HepG2 (cell line): ENCODE measurements around the gene COPS7A. TPM values are rescaled to one million over a fixed set of nuclear protein-coding genes. Genes with fewer than 3 reads are reported as not detected.

Experiments
- CREB1 ChIP-seq, 2 experiments: fragments of 450-650 bp in 1 of 2; IDR thresholded peaks; 2 replicates each; pipeline ENCODE4 v1.6.1; 2016 to 2017; ENCODE audit warnings: control low read depth in 1 of 2, mild to moderate bottlenecking in 1 of 2, missing compliant biosample characterization in 1 of 2, missing genetic modification characterization in 1 of 2
- FOXC1 ChIP-seq: sonication (generic); formaldehyde crosslinking; IDR thresholded peaks from 2 replicates; pipeline ENCODE4 v1.8.0; 2022; ENCODE audit warnings: mild to moderate bottlenecking, missing genetic modification reagents, borderline replicate concordance
- FOXK2 ChIP-seq: fragments of 450-650 bp; IDR thresholded peaks from 2 replicates; pipeline ENCODE4 v1.6.1; 2016
- FOXP1 ChIP-seq, 2 experiments: fragments of 450-650 bp in 1 of 2; IDR thresholded peaks; 2 replicates each; pipeline ENCODE4 v1.6.1; 2017 to 2018; ENCODE audit warnings: antibody characterized with exemption in 1 of 2
- GTF3A ChIP-seq: sonication (generic); formaldehyde crosslinking; conservative IDR thresholded peaks from 2 replicates; pipeline ENCODE4 v1.4.0; 2020; ENCODE audit warnings: mild to moderate bottlenecking, missing genetic modification reagents
- KAT7 ChIP-seq: IDR thresholded peaks from 2 replicates; pipeline ENCODE4 v1.6.1; 2018; ENCODE audit warnings: borderline replicate concordance, missing compliant biosample characterization
- PHB2 ChIP-seq: fragments of 450-650 bp; IDR thresholded peaks from 2 replicates; pipeline ENCODE4 v1.6.1; 2018; ENCODE audit not compliant: partially characterized antibody
- POLR2A ChIP-seq, 2 experiments: IDR thresholded peaks; 2 replicates each; pipeline ENCODE4 v1.6.1; 2011; ENCODE audit warnings: low read depth in 2 of 2, low read length in 2 of 2, mild to moderate bottlenecking in 1 of 2, moderate library complexity in 1 of 2; ENCODE audit not compliant: insufficient read depth in 1 of 2
- SNAPC2 ChIP-seq: sonication (generic); formaldehyde crosslinking; IDR thresholded peaks from 2 replicates; pipeline ENCODE4 v1.8.1; 2022; ENCODE audit warnings: mild to moderate bottlenecking, missing genetic modification reagents
- TP53 ChIP-seq: sonication (generic); formaldehyde crosslinking; conservative IDR thresholded peaks from 2 replicates; pipeline ENCODE4 v1.4.0; 2020; ENCODE audit warnings: missing genetic modification reagents
- XRCC5 ChIP-seq: fragments of 200-400 bp; formaldehyde crosslinking; optimal IDR thresholded peaks from 2 replicates; pipeline ENCODE3; 2017; ENCODE audit warnings: mild to moderate bottlenecking, low read length
- ZFX ChIP-seq: sonication (generic); formaldehyde crosslinking; IDR thresholded peaks from 2 replicates; pipeline ENCODE4 v1.4.0; 2020; ENCODE audit warnings: mild to moderate bottlenecking, low read depth, missing genetic modification reagents, moderate library complexity
- ZNF17 ChIP-seq: sonication (generic); formaldehyde crosslinking; IDR thresholded peaks from 2 replicates; pipeline ENCODE4 v1.5.0; 2020; ENCODE audit warnings: mild to moderate bottlenecking, missing genetic modification reagents
- ZNF567 ChIP-seq: sonication (generic); formaldehyde crosslinking; IDR thresholded peaks from 2 replicates; pipeline ENCODE4 v1.8.1; 2023; ENCODE audit warnings: mild to moderate bottlenecking, missing genetic modification reagents, borderline replicate concordance
- ZNF883 ChIP-seq: sonication (generic); formaldehyde crosslinking; IDR thresholded peaks from 2 replicates; pipeline ENCODE4 v1.5.1; 2020; ENCODE audit warnings: mild to moderate bottlenecking, missing genetic modification reagents; ENCODE audit errors: not compliant biosample characterization
- polyA plus RNA-seq, 8 experiments: library from polyadenylated mRNA; depleted of rRNA in 3 of 8; stranded (reverse) in 7 of 8; unstranded in 1 of 8; fragments of >200 nt; fragmentation: Illumina TruSeq in 4 of 8; extraction: Trizol in 4 of 8; gene quantifications; 2 replicates each; pipeline versions ENCODE4 v1.2.1 to v1.2.3, GENCODE V29; 2011 to 2016; ENCODE audit warnings: low read depth in 4 of 8, missing spikeins in 1 of 8, mixed read lengths in 1 of 8; ENCODE audit not compliant: insufficient read depth in 1 of 8
- total RNA-seq, 5 experiments: library from RNA; depleted of rRNA; stranded (reverse); fragments of >200 nt; fragmentation: Illumina TruSeq; extraction: Trizol; gene quantifications; 2 replicates each; pipeline ENCODE4 v1.2.3, GENCODE V29; 2016; ENCODE audit warnings: low read depth in 1 of 5
- TF ChIP-seq, protein P1 (sequence below): IDR thresholded peaks from 2 replicates; pipeline ENCODE4 v1.4.0; 2020; ENCODE audit warnings: mild to moderate bottlenecking, missing genetic modification reagents
- TF ChIP-seq, protein P2 (sequence below): sonication (generic); formaldehyde crosslinking; IDR thresholded peaks from 2 replicates; pipeline ENCODE4 v1.4.0; 2020; ENCODE audit warnings: missing genetic modification reagents
- TF ChIP-seq, protein P3 (sequence below): sonication (generic); formaldehyde crosslinking; IDR thresholded peaks from 2 replicates; pipeline ENCODE4 v1.5.0; 2020; ENCODE audit warnings: missing genetic modification reagents
- TF ChIP-seq, protein P4 (sequence below): sonication (generic); formaldehyde crosslinking; IDR thresholded peaks from 2 replicates; pipeline ENCODE4 v1.8.0; 2022; ENCODE audit warnings: mild to moderate bottlenecking, missing genetic modification reagents
- TF ChIP-seq, protein P5 (sequence below): IDR thresholded peaks from 2 replicates; pipeline ENCODE4 v1.6.1; 2018; ENCODE audit warnings: missing genetic modification reagents, mild to moderate bottlenecking, missing compliant biosample characterization

COPS7A gene
- total and polyA plus RNA-seq, 2 of the 13 experiments (the other 11 are each of a cell fraction or from before 2014, with no cell fraction given), result 40.0 to 73.6 TPM

DNA sequence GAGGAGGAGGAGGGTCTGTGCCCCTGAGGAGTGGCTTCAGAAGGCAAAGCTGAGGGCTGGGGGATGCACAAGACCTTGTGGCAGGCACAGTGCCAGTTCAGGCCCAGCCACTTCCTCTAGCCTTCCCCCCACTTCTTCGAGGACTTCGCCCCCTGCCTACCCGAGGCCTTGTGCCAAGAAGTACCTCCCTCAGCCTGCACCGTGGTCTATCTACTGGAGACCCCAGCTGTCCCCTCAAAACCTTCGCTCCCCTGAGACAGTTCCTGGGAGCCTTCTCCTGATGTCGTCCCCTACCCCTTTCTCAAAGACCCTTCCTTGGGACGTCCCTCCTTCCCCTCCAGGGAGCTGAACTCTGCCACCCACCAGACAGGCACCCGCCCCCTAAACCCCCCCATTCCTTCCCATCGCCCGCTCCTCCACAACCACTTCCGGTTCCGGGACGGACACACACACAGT lies 35.3 kb upstream of the COPS7A start (continued):
- no peak for TF ChIP-seq ZNF567
- TF ChIP-seq, protein P1, sequence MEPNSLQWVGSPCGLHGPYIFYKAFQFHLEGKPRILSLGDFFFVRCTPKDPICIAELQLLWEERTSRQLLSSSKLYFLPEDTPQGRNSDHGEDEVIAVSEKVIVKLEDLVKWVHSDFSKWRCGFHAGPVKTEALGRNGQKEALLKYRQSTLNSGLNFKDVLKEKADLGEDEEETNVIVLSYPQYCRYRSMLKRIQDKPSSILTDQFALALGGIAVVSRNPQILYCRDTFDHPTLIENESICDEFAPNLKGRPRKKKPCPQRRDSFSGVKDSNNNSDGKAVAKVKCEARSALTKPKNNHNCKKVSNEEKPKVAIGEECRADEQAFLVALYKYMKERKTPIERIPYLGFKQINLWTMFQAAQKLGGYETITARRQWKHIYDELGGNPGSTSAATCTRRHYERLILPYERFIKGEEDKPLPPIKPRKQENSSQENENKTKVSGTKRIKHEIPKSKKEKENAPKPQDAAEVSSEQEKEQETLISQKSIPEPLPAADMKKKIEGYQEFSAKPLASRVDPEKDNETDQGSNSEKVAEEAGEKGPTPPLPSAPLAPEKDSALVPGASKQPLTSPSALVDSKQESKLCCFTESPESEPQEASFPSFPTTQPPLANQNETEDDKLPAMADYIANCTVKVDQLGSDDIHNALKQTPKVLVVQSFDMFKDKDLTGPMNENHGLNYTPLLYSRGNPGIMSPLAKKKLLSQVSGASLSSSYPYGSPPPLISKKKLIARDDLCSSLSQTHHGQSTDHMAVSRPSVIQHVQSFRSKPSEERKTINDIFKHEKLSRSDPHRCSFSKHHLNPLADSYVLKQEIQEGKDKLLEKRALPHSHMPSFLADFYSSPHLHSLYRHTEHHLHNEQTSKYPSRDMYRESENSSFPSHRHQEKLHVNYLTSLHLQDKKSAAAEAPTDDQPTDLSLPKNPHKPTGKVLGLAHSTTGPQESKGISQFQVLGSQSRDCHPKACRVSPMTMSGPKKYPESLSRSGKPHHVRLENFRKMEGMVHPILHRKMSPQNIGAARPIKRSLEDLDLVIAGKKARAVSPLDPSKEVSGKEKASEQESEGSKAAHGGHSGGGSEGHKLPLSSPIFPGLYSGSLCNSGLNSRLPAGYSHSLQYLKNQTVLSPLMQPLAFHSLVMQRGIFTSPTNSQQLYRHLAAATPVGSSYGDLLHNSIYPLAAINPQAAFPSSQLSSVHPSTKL, result no peak
- TF ChIP-seq FOXC1 (CRISPR knock-in tag), result peak; percentile 81
- TF ChIP-seq FOXP1 (IDR thresholded peaks at IDR 0.05), result no peak
- no peak for TF ChIP-seq FOXP1 (CRISPR knock-in tag; IDR thresholded peaks at IDR 0.05)
- TF ChIP-seq, protein P2, sequence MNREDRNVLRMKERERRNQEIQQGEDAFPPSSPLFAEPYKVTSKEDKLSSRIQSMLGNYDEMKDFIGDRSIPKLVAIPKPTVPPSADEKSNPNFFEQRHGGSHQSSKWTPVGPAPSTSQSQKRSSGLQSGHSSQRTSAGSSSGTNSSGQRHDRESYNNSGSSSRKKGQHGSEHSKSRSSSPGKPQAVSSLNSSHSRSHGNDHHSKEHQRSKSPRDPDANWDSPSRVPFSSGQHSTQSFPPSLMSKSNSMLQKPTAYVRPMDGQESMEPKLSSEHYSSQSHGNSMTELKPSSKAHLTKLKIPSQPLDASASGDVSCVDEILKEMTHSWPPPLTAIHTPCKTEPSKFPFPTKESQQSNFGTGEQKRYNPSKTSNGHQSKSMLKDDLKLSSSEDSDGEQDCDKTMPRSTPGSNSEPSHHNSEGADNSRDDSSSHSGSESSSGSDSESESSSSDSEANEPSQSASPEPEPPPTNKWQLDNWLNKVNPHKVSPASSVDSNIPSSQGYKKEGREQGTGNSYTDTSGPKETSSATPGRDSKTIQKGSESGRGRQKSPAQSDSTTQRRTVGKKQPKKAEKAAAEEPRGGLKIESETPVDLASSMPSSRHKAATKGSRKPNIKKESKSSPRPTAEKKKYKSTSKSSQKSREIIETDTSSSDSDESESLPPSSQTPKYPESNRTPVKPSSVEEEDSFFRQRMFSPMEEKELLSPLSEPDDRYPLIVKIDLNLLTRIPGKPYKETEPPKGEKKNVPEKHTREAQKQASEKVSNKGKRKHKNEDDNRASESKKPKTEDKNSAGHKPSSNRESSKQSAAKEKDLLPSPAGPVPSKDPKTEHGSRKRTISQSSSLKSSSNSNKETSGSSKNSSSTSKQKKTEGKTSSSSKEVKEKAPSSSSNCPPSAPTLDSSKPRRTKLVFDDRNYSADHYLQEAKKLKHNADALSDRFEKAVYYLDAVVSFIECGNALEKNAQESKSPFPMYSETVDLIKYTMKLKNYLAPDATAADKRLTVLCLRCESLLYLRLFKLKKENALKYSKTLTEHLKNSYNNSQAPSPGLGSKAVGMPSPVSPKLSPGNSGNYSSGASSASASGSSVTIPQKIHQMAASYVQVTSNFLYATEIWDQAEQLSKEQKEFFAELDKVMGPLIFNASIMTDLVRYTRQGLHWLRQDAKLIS, result no peak
- TF ChIP-seq PHB2, result no peak
- TF ChIP-seq ZNF17 (CRISPR knock-in tag), result no peak
- TF ChIP-seq, protein P3, sequence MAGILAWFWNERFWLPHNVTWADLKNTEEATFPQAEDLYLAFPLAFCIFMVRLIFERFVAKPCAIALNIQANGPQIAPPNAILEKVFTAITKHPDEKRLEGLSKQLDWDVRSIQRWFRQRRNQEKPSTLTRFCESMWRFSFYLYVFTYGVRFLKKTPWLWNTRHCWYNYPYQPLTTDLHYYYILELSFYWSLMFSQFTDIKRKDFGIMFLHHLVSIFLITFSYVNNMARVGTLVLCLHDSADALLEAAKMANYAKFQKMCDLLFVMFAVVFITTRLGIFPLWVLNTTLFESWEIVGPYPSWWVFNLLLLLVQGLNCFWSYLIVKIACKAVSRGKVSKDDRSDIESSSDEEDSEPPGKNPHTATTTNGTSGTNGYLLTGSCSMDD, result no peak
- no peak for TF ChIP-seq FOXK2
- no peak for TF ChIP-seq SNAPC2 (CRISPR knock-in tag)
- TF ChIP-seq ZFX (CRISPR knock-in tag), result peak; percentile 87
- TF ChIP-seq, protein P4, sequence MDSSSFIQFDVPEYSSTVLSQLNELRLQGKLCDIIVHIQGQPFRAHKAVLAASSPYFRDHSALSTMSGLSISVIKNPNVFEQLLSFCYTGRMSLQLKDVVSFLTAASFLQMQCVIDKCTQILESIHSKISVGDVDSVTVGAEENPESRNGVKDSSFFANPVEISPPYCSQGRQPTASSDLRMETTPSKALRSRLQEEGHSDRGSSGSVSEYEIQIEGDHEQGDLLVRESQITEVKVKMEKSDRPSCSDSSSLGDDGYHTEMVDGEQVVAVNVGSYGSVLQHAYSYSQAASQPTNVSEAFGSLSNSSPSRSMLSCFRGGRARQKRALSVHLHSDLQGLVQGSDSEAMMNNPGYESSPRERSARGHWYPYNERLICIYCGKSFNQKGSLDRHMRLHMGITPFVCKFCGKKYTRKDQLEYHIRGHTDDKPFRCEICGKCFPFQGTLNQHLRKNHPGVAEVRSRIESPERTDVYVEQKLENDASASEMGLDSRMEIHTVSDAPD (CRISPR knock-in tag), result no peak
- peak; percentile 31 for TF ChIP-seq ZNF883
- TF ChIP-seq, protein P5, sequence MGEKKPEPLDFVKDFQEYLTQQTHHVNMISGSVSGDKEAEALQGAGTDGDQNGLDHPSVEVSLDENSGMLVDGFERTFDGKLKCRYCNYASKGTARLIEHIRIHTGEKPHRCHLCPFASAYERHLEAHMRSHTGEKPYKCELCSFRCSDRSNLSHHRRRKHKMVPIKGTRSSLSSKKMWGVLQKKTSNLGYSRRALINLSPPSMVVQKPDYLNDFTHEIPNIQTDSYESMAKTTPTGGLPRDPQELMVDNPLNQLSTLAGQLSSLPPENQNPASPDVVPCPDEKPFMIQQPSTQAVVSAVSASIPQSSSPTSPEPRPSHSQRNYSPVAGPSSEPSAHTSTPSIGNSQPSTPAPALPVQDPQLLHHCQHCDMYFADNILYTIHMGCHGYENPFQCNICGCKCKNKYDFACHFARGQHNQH, result no peak
- TF ChIP-seq KAT7 (CRISPR knock-in tag), result no peak
- no peak for TF ChIP-seq XRCC5
- TF ChIP-seq TP53 (CRISPR knock-in tag), result no peak
- no peak for TF ChIP-seq GTF3A
- TF ChIP-seq CREB1 (IDR thresholded peaks at IDR 0.05), result 0 out of 2 replicates have a peak, but pooled peaks have one; percentile 29
- TF ChIP-seq CREB1 (CRISPR knock-in tag; IDR thresholded peaks at IDR 0.05), result no peak
- no peak; a peak in 1 of 4 replicates for TF ChIP-seq POLR2A (IDR thresholded peaks at IDR 0.05; ENCODE audit: insufficient read depth in 1 of 2, low read depth in 2 of 2, low read length in 2 of 2)
